Skeletal muscle satellite cell (primary cell): Measurements from ENCODE around the gene PCSK6.
"Not testable (repeated sequence)": the region's sequence is repeated elsewhere in the genome, so short reads cannot be mapped to it uniquely, and the experiment has no call there.

Experiments used
- H3K27me3 ChIP-seq: 2 replicates; pipeline ENCODE4 v1.7.0; 2013; ENCODE audit warnings: low read length; ENCODE audit not compliant: control insufficient read depth, insufficient read depth
- H3K36me3 ChIP-seq: 2 replicates; pipeline ENCODE4 v1.7.0; 2013; ENCODE audit warnings: mild to moderate bottlenecking, control low read depth, low read length; ENCODE audit not compliant: insufficient read depth
- H3K4me1 ChIP-seq: 2 replicates; pipeline ENCODE4 v1.7.0; 2013; ENCODE audit warnings: low read length; ENCODE audit not compliant: control insufficient read depth, insufficient read depth
- H3K4me2 ChIP-seq: 2 replicates; pipeline ENCODE4 v1.7.0; 2013; ENCODE audit warnings: mild to moderate bottlenecking, low read length
- H3K4me3 ChIP-seq: 2 replicates; pipeline ENCODE4 v1.7.0; 2013; ENCODE audit warnings: low read length
- H3K9ac ChIP-seq: 2 replicates; pipeline ENCODE4 v1.7.0; 2013; ENCODE audit warnings: mild to moderate bottlenecking, low read depth, low read length, moderate library complexity
- H3K9me3 ChIP-seq: replicated peaks from 2 replicates; pipeline ENCODE4 v1.7.0; 2013; ENCODE audit warnings: mild to moderate bottlenecking, control low read depth, low read length

PCSK6 gene

GRCh38 chr15:101426761-101427333, 62.7 kb downstream of the PCSK6 start:
- Histone ChIP-seq H3K27me3 (peaks cover 20% of the 10 kb centered on the region), H3K9me3 (no peaks in the 10 kb centered on the region), H3K36me3 (no peaks in the 10 kb centered on the region), H3K9ac (no peak overlapping the region), H3K4me3 (no peak overlapping the region), H3K4me2 (no peak overlapping the region), H3K4me1 (no peaks in the 10 kb centered on the region)

- Histone ChIP-seq H3K4me2 (no peak overlapping the region), H3K4me3 (no peak overlapping the region), H3K9me3 (no peaks in the 10 kb centered on the region), H3K27me3 (peaks cover 18% of the 10 kb centered on the region), H3K36me3 (no peaks in the 10 kb centered on the region), H3K9ac (no peak overlapping the region), H3K4me1 (no peaks in the 10 kb centered on the region)
Measured at GRCh38 chr15:101425787-101426365, 63.6 kb downstream of the PCSK6 start.

GRCh38 chr15:101424984-101425383, 64.5 kb downstream of the PCSK6 start:
- Histone ChIP-seq H3K4me3 (no peak overlapping the region), H3K9me3 (no peaks in the 10 kb centered on the region), H3K36me3 (no peaks in the 10 kb centered on the region), H3K9ac (no peak overlapping the region), H3K4me1 (no peaks in the 10 kb centered on the region), H3K27me3 (peaks cover 17% of the 10 kb centered on the region), H3K4me2 (no peak overlapping the region)

GRCh38 chr15:101420232-101420631, 69.3 kb downstream of the PCSK6 start:
- H3K9me3 ChIP-seq = no peaks in the 10 kb centered on the region
- no peak overlapping the region for H3K9ac ChIP-seq
- H3K27me3 ChIP-seq = peaks cover 7% of the 10 kb centered on the region
- no peaks in the 10 kb centered on the region for H3K4me1 ChIP-seq
- no peaks in the 10 kb centered on the region for H3K36me3 ChIP-seq
- no peak overlapping the region for H3K4me3 ChIP-seq
- H3K4me2 ChIP-seq = no peak overlapping the region

GRCh38 chr15:101416475-101416874, 73.0 kb downstream of the PCSK6 start:
- not testable (repeated sequence) for H3K9ac ChIP-seq, H3K4me1 ChIP-seq, H3K9me3 ChIP-seq, H3K27me3 ChIP-seq, H3K4me2 ChIP-seq, H3K4me3 ChIP-seq, H3K36me3 ChIP-seq

- no peak overlapping the region for H3K4me3 ChIP-seq
- H3K36me3 ChIP-seq = no peaks in the 10 kb centered on the region
- H3K9me3 ChIP-seq = no peaks in the 10 kb centered on the region
Measured at GRCh38 chr15:101413239-101413638, 76.3 kb downstream of the PCSK6 start.

GRCh38 chr15:101411581-101411980, 77.9 kb downstream of the PCSK6 start:
- Histone ChIP-seq H3K4me1 (no peaks in the 10 kb centered on the region), H3K9me3 (no peaks in the 10 kb centered on the region), H3K9ac (no peak overlapping the region), H3K27me3 (peaks cover 22% of the 10 kb centered on the region), H3K4me2 (no peak overlapping the region), H3K36me3 (no peaks in the 10 kb centered on the region), H3K4me3 (no peak overlapping the region)

More at GRCh38 chr15:101413239-101413638, 76.3 kb downstream of the PCSK6 start:
- Histone ChIP-seq H3K9ac (no peak overlapping the region), H3K4me1 (no peaks in the 10 kb centered on the region), H3K27me3 (peaks cover 7% of the 10 kb centered on the region), H3K4me2 (no peak overlapping the region)

- Histone ChIP-seq H3K4me2 (no peak overlapping the region), H3K4me3 (no peak overlapping the region), H3K9ac (no peak overlapping the region), H3K27me3 (peaks cover 23% of the 10 kb centered on the region), H3K9me3 (no peaks in the 10 kb centered on the region), H3K4me1 (no peaks in the 10 kb centered on the region), H3K36me3 (no peaks in the 10 kb centered on the region)
Measured at GRCh38 chr15:101411085-101411484, 78.4 kb downstream of the PCSK6 start.

GRCh38 chr15:101410612-101411011, 78.9 kb downstream of the PCSK6 start:
- H3K27me3 ChIP-seq = peaks cover 23% of the 10 kb centered on the region
- H3K4me1 ChIP-seq = no peaks in the 10 kb centered on the region
- no peaks in the 10 kb centered on the region for H3K9me3 ChIP-seq
- no peaks in the 10 kb centered on the region for H3K36me3 ChIP-seq
- H3K9ac ChIP-seq = no peak overlapping the region
- H3K4me2 ChIP-seq = no peak overlapping the region
- H3K4me3 ChIP-seq = no peak overlapping the region

GRCh38 chr15:101409621-101410020, 79.9 kb downstream of the PCSK6 start:
- no peaks in the 10 kb centered on the region for H3K9me3 ChIP-seq
- H3K4me2 ChIP-seq = no peak overlapping the region
- peaks cover 23% of the 10 kb centered on the region for H3K27me3 ChIP-seq
- H3K36me3 ChIP-seq = no peaks in the 10 kb centered on the region
- no peak overlapping the region for H3K4me3 ChIP-seq
- no peaks in the 10 kb centered on the region for H3K4me1 ChIP-seq
- H3K9ac ChIP-seq = no peak overlapping the region

GRCh38 chr15:101407966-101408775, 81.3 kb downstream of the PCSK6 start:
- Histone ChIP-seq H3K4me1 (no peaks in the 10 kb centered on the region), H3K4me3 (no peak overlapping the region), H3K9ac (no peak overlapping the region), H3K4me2 (no peak overlapping the region), H3K36me3 (no peaks in the 10 kb centered on the region), H3K9me3 (no peaks in the 10 kb centered on the region), H3K27me3 (peaks cover 23% of the 10 kb centered on the region)
